ENCODE data around the gene ITGA1. TPM values are rescaled to one million over a fixed set of nuclear protein-coding genes. Genes with fewer than 3 reads are reported as not detected.
"Not testable (repeated sequence)": the region's sequence is repeated elsewhere in the genome, so short reads cannot be mapped to it uniquely, and the experiment has no call there.

ITGA1 gene
- total RNA-seq, 1 donor from 2014 or later = 3.2 TPM

- H3K4me3 ChIP-seq (ENCODE audit: low read depth, low read length) = no peak overlapping the region
- DNase-seq (ENCODE audit: low read depth) = no peak
- TF ChIP-seq CTCF (conservative IDR thresholded peaks at IDR 0.05; ENCODE audit: low read depth, low read length) = no peak
These were observed 173.6 kb downstream of the ITGA1 start for GRCh38 chr5:52961274-52961681.

DNA sequence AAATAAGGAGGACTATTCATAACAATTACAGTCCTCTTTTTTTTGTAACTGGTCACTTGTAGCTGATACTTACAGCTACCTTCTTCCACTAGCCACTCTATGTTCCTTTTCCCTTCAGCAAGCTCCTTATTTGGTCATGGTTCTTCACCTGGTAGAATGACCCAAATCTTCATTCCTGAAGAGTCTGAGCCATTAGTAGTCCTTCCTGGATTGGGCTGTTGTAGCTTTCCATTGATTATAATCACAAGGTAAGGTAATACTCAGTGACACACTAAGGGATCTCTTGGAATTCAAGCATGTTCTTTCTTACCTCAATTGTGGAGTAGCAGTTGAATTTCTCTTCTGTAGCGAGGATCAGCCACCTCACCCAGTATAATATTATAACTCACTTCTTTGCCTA lies 175.9 kb downstream of the ITGA1 start:
- DNase-seq (ENCODE audit: low read depth) = no peak
- no peak for TF ChIP-seq CTCF (conservative IDR thresholded peaks at IDR 0.05; ENCODE audit: low read depth, low read length)
- no peak overlapping the region for H3K4me3 ChIP-seq (ENCODE audit: low read depth, low read length)

- peak; percentile 52 for TF ChIP-seq CTCF (conservative IDR thresholded peaks at IDR 0.05; ENCODE audit: low read depth, low read length)
- DNase-seq (ENCODE audit: low read depth) = no peak
- H3K4me3 ChIP-seq (ENCODE audit: low read depth, low read length) = no peak overlapping the region
These were observed 176.4 kb downstream of the ITGA1 start for GRCh38 chr5:52964138-52964537.

DNA sequence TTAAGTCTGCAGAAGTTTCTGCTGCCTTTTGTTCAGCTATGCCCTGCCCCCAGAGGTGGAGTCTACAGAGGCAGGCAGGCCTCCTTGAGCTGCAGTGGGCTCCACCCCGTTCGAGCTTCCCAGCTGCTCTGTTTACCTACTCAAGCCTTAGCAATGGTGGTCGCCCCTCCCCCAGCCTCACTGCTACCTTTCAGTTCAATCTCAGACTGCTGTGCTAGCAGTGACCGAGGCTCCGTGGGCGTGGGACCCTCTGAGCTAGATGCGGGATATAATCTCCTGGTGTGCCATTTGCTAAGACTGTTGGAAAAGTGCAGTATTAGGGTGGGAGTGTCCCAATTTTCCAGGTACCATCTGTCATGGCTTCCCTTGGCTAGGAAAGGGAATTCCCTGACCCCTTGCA lies 188.4 kb downstream of the ITGA1 start:
- not testable (repeated sequence) for H3K4me3 ChIP-seq (ENCODE audit: low read depth, low read length); DNase-seq (ENCODE audit: low read depth)

GRCh38 chr5:52977264-52977897 lies 189.7 kb downstream of the ITGA1 start:
- no peak for DNase-seq (ENCODE audit: low read depth)
- TF ChIP-seq CTCF (conservative IDR thresholded peaks at IDR 0.05; ENCODE audit: low read depth, low read length) = no peak
- H3K4me3 ChIP-seq (ENCODE audit: low read depth, low read length) = no peak overlapping the region

GRCh38 chr5:52981507-52981906 lies 193.8 kb downstream of the ITGA1 start:
- no peak for TF ChIP-seq CTCF (conservative IDR thresholded peaks at IDR 0.05; ENCODE audit: low read depth, low read length)
- H3K4me3 ChIP-seq (ENCODE audit: low read depth, low read length) = no peak overlapping the region
- no peak for DNase-seq (ENCODE audit: low read depth)

DNA sequence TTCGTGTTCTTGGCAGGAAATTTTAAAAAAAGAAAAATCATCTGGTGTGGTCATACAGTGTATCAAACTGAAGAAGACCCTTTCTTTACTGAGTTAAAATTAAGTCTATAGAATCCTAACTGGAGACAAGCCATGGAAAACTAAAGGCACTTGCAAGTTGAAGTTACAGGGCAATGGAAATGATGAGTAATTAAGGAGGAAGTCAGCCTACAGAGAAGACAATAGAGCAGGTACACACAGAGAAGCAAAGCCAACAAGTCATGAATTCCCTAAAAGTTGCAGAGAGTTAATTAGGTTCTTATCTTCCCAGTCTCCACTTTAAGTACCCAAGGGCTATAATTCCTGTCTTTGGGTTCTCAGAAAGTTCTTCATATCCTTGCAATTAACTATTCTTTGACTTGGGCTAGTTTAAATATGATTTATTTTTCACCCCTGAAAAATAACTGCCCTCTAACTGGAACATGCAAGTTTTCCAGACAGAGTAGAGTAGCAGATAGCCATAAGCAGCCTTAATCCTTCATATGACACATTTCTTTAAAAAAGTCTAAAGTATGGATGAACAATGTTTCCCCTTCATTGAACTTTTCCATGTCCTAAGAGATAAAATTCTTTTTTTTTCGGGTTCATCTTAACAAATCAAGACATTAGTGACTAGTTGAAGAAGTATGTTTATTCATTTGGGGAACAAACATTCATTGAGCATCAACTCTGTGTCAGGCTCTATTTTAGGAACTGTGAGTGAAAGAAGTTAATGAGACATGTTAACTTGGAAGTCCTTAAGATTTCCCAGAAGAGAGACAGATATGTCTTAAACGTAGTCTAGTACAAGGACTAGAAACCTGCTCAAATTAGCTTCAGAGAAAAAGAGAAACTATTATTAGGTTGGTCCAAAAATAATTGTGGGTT lies 196.3 kb downstream of the ITGA1 start:
- no peak for DNase-seq (ENCODE audit: low read depth)
- H3K4me3 ChIP-seq (ENCODE audit: low read depth, low read length) = no peak overlapping the region
- TF ChIP-seq CTCF (conservative IDR thresholded peaks at IDR 0.05; ENCODE audit: low read depth, low read length) = no peak

Measured in epithelial cell of proximal tubule (primary cell).